Articular chondrocyte of knee joint (primary cell): ENCODE data around the gene NAT8L. TPM values are rescaled to one million over a fixed set of nuclear protein-coding genes. Genes with fewer than 3 reads are reported as not detected.

Experiments used
- total RNA-seq: library from RNA; depleted of rRNA; stranded (reverse); fragments of >200 nt; gene quantifications from 2 replicates; pipeline ENCODE4 v1.2.3, GENCODE V29; 2012

NAT8L gene, protein sequence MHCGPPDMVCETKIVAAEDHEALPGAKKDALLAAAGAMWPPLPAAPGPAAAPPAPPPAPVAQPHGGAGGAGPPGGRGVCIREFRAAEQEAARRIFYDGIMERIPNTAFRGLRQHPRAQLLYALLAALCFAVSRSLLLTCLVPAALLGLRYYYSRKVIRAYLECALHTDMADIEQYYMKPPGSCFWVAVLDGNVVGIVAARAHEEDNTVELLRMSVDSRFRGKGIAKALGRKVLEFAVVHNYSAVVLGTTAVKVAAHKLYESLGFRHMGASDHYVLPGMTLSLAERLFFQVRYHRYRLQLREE
- total RNA-seq, result 0.11 and 0.13 TPM in 2 replicates

DNA sequence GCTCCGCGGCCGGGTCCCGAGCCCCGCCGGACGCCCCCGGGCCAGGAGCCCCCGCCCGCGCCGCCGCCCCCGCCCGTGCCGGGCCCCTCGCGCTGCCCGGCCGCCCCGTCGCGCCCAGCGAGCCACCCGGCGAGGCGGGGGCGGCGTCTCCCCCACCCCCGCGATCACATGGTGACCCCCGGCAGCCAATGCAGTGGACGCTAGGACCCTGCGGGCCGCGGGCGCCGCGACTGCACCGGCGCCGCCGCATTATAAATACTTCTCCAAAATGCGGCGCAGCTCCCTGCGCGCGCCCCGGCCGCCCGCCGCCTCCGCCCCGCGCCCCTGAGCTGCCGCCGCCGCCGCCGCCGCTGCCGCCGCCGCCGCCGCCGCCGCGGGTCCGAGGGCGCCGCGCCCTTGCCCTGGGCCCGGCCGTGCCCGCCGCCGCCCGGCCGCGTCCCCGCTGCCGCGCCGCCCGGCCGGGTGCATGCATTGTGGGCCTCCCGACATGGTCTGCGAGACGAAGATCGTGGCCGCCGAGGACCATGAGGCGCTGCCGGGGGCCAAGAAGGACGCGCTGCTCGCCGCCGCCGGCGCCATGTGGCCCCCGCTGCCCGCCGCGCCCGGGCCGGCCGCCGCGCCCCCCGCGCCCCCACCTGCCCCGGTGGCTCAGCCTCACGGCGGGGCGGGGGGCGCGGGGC lies at the start of gene NAT8L:
NAT8L (plus strand) TSS at position 282 of the 680 bp plus-strand sequence; CDS start at position 467, 185 bp downstream.

Other genes with a start within 250 kb of the NAT8L start
- 43.5 and 52.1 TPM in 2 replicates for gene LETM1, start 203.2 kb upstream of the NAT8L start, total RNA-seq
- gene NSD2, start 187.9 kb upstream of the NAT8L start, total RNA-seq, result 70.0 and 73.3 TPM in 2 replicates
- gene NELFA, start 50.4 kb upstream of the NAT8L start, total RNA-seq, result 13.3 and 15.2 TPM in 2 replicates
- gene HAUS3, start 182.8 kb downstream of the NAT8L start, total RNA-seq, result 10.6 and 15.7 TPM in 2 replicates
- gene POLN, start 182.8 kb downstream of the NAT8L start, total RNA-seq, result 3.1 and 3.9 TPM in 2 replicates
- gene MXD4, start 202.8 kb downstream of the NAT8L start, total RNA-seq, result 49.4 and 50.0 TPM in 2 replicates